Astrocyte (in vitro differentiated cells and primary cell): ENCODE results near the gene NOX3. TPM values are rescaled to one million over a fixed set of nuclear protein-coding genes. Genes with fewer than 3 reads are reported as not detected.

Experiments
- DNase-seq: peaks from one replicate; pipeline ENCODE4 v3.0.0-alpha.2; 2010; ENCODE audit warnings: low read depth
- FAIRE-seq: peaks from 2 replicates; lab custom pipeline; 2011; peaks lifted over from hg19 to GRCh38; lab: Jason Lieb, UNC
- H2AFZ ChIP-seq: 2 replicates; pipeline ENCODE4 v1.6.0; 2012; ENCODE audit warnings: low read depth, low read length, inconsistent platforms
- H3K27ac ChIP-seq: 2 replicates; pipeline ENCODE4 v1.5.1; 2011; ENCODE audit warnings: low read depth, low read length, inconsistent platforms
- H3K27me3 ChIP-seq: 2 replicates; pipeline ENCODE4 v1.6.0; 2011; ENCODE audit warnings: low read length, inconsistent platforms; ENCODE audit not compliant: insufficient read depth
- H3K36me3 ChIP-seq: 2 replicates; pipeline ENCODE4 v1.5.1; 2011; ENCODE audit warnings: low read length, inconsistent platforms; ENCODE audit not compliant: insufficient read depth
- H3K4me1 ChIP-seq: 2 replicates; pipeline ENCODE4 v1.5.1; 2011; ENCODE audit warnings: low read length, inconsistent platforms; ENCODE audit not compliant: insufficient read depth
- H3K4me2 ChIP-seq: 2 replicates; pipeline ENCODE4 v1.6.0; 2012; ENCODE audit warnings: low read length, inconsistent platforms
- H3K4me3 ChIP-seq: 2 replicates; pipeline ENCODE4 v1.5.1; 2011; ENCODE audit warnings: low read depth, mild to moderate bottlenecking, low read length, inconsistent platforms; ENCODE audit not compliant: insufficient read depth
- H3K79me2 ChIP-seq: 2 replicates; pipeline ENCODE4 v1.6.0; 2012; ENCODE audit warnings: mild to moderate bottlenecking, low read length, inconsistent platforms; ENCODE audit not compliant: insufficient read depth
- H3K9ac ChIP-seq: 2 replicates; pipeline ENCODE4 v1.6.0; 2012; ENCODE audit warnings: mild to moderate bottlenecking, low read length, inconsistent platforms
- H3K9me3 ChIP-seq: 2 replicates; pipeline ENCODE4 v1.5.1; 2012; ENCODE audit warnings: low read depth, mild to moderate bottlenecking, low read length, inconsistent platforms; ENCODE audit not compliant: insufficient read depth
- H4K20me1 ChIP-seq: 2 replicates; pipeline ENCODE4 v1.6.0; 2012; ENCODE audit warnings: low read length, inconsistent platforms; ENCODE audit not compliant: insufficient read depth
- H3K27ac Mint-ChIP-seq: one replicate; pipeline ENCODE4 v1.8.0; 2021; ENCODE audit warnings: mild to moderate bottlenecking, mixed read lengths; ENCODE audit not compliant: unreplicated experiment
- H3K27me3 Mint-ChIP-seq: one replicate; pipeline ENCODE4 v1.8.0; 2021; ENCODE audit warnings: low read depth, mixed read lengths; ENCODE audit not compliant: unreplicated experiment
- H3K36me3 Mint-ChIP-seq: one replicate; pipeline ENCODE4 v1.8.0; 2021; ENCODE audit warnings: low read depth, mixed read lengths; ENCODE audit not compliant: unreplicated experiment
- H3K4me1 Mint-ChIP-seq: one replicate; pipeline ENCODE4 v1.8.0; 2021; ENCODE audit warnings: low read depth, mixed read lengths; ENCODE audit not compliant: unreplicated experiment
- H3K4me3 Mint-ChIP-seq: one replicate; pipeline ENCODE4 v1.8.0; 2021; ENCODE audit warnings: mild to moderate bottlenecking, moderate library complexity, mixed read lengths; ENCODE audit not compliant: unreplicated experiment
- H3K9me3 Mint-ChIP-seq: one replicate; pipeline ENCODE4 v1.8.0; 2021; ENCODE audit warnings: mild to moderate bottlenecking, mixed read lengths; ENCODE audit not compliant: unreplicated experiment
- EZH2 ChIP-seq: IDR thresholded peaks from 2 replicates; pipeline ENCODE4 v1.6.1; 2012; ENCODE audit warnings: mild to moderate bottlenecking, low read length, inconsistent platforms; ENCODE audit not compliant: insufficient read depth
- total RNA-seq: library from RNA; stranded (reverse); gene quantifications from 2 replicates; pipeline ENCODE4 v1.2.1, GENCODE V29; 2021
- TF ChIP-seq, protein P1 (sequence below): IDR thresholded peaks from 2 replicates; pipeline ENCODE4 v1.5.1; 2011; ENCODE audit warnings: low read depth, mild to moderate bottlenecking, inconsistent platforms, low read length, moderate library complexity; ENCODE audit not compliant: insufficient read depth

NOX3 gene
- total RNA-seq, 1 donor from 2014 or later, result 0.30 TPM

- FAIRE-seq (no peak), DNase-seq (no peak)
- Histone ChIP-seq H3K4me2 (no peak overlapping the region), H3K36me3 (no peaks in the 10 kb centered on the region), H3K27me3 (no peaks in the 10 kb centered on the region), H3K9ac (no peak overlapping the region), H3K4me3 (no peak overlapping the region), H3K27ac (no peak overlapping the region), H4K20me1 (no peaks in the 10 kb centered on the region), H3K4me1 (no peaks in the 10 kb centered on the region), H3K79me2 (no peaks in the 10 kb centered on the region), H2AFZ (no peak overlapping the region), H3K9me3 (no peaks in the 10 kb centered on the region)
- peaks cover 17% of the 10 kb centered on the region for H3K4me1 Mint-ChIP-seq
- H3K27me3 Mint-ChIP-seq, result no peaks in the 10 kb centered on the region
- TF ChIP-seq, protein P1, sequence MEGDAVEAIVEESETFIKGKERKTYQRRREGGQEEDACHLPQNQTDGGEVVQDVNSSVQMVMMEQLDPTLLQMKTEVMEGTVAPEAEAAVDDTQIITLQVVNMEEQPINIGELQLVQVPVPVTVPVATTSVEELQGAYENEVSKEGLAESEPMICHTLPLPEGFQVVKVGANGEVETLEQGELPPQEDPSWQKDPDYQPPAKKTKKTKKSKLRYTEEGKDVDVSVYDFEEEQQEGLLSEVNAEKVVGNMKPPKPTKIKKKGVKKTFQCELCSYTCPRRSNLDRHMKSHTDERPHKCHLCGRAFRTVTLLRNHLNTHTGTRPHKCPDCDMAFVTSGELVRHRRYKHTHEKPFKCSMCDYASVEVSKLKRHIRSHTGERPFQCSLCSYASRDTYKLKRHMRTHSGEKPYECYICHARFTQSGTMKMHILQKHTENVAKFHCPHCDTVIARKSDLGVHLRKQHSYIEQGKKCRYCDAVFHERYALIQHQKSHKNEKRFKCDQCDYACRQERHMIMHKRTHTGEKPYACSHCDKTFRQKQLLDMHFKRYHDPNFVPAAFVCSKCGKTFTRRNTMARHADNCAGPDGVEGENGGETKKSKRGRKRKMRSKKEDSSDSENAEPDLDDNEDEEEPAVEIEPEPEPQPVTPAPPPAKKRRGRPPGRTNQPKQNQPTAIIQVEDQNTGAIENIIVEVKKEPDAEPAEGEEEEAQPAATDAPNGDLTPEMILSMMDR, result no peak
- no peak for TF ChIP-seq EZH2
- H3K9me3 Mint-ChIP-seq, result no peaks in the 10 kb centered on the region
- no peak overlapping the region for H3K4me3 Mint-ChIP-seq
- no peaks in the 10 kb centered on the region for H3K36me3 Mint-ChIP-seq
- no peak overlapping the region for H3K27ac Mint-ChIP-seq
Measured at GRCh38 chr6:155448668-155449449, 6.8 kb downstream of the NOX3 start.

GRCh38 chr6:155447949-155448348 is 7.7 kb downstream of the NOX3 start:
- Histone ChIP-seq H3K4me2 (no peak overlapping the region), H3K27me3 (no peaks in the 10 kb centered on the region), H3K9ac (no peak overlapping the region), H2AFZ (no peak overlapping the region), H3K4me1 (no peaks in the 10 kb centered on the region), H3K36me3 (no peaks in the 10 kb centered on the region), H4K20me1 (no peaks in the 10 kb centered on the region), H3K27ac (no peak overlapping the region), H3K79me2 (no peaks in the 10 kb centered on the region), H3K4me3 (no peak overlapping the region), H3K9me3 (no peaks in the 10 kb centered on the region)
- DNase-seq, result no peak
- Mint-ChIP-seq H3K9me3 (no peaks in the 10 kb centered on the region), H3K4me1 (peaks cover 17% of the 10 kb centered on the region), H3K27me3 (no peaks in the 10 kb centered on the region), H3K4me3 (no peak overlapping the region), H3K36me3 (no peaks in the 10 kb centered on the region), H3K27ac (no peak overlapping the region)
- FAIRE-seq, result no peak
- TF ChIP-seq EZH2, result no peak
- TF ChIP-seq, protein P1, result no peak
